Endothelial cell of umbilical vein (primary cell): ENCODE measurements around the gene COX4I1. TPM values are rescaled to one million over a fixed set of nuclear protein-coding genes. Genes with fewer than 3 reads are reported as not detected.

Experiments
- BruUV-seq: library from RNA; stranded (reverse); fragments of 400-500 nt; replicated peaks from 2 replicates; lab custom pipeline; 2021; lab: Mats Ljungman, UMichigan
- CTCF ChIA-PET: fragments of 300-600, 350-600 bp; sonication (Branson Sonifier 250); formaldehyde crosslinking; loops from one replicate; lab custom pipeline; 2021; ENCODE audit warnings: antibody characterized with exemption, inconsistent platforms; lab: Charles Lee
- POLR2A ChIA-PET: fragments of 300-600, 350-600 bp; sonication (Branson Sonifier 250); formaldehyde crosslinking; loops from one replicate; lab custom pipeline; 2021; ENCODE audit warnings: antibody characterized with exemption, inconsistent platforms; lab: Charles Lee
- DNase-seq: peaks from one replicate; pipeline ENCODE4 v3.0.0-alpha.2; 2011; ENCODE audit warnings: low read depth, low spot score
- FAIRE-seq: peaks from 2 replicates; lab custom pipeline; 2011; peaks lifted over from hg19 to GRCh38; lab: Jason Lieb, UNC
- H2AFZ ChIP-seq: 2 replicates; pipeline ENCODE4 v1.6.0; 2012; ENCODE audit warnings: low read depth, low read length, control low read depth, inconsistent platforms
- H3K27ac ChIP-seq: 2 replicates; pipeline ENCODE4 v1.5.1; 2011; ENCODE audit warnings: low read depth, mild to moderate bottlenecking, control low read depth, low read length, moderate library complexity; ENCODE audit not compliant: insufficient read depth
- H3K27me3 ChIP-seq, 2 experiments: 2 replicates each; pipeline versions ENCODE4 v1.6.0 to v1.6.1; 2011; ENCODE audit warnings: low read length in 2 of 2, mixed read lengths in 1 of 2; ENCODE audit not compliant: control insufficient read depth in 2 of 2, insufficient read depth in 2 of 2
- H3K36me3 ChIP-seq, 2 experiments: 2 replicates in 1 of 2; 3 replicates in 1 of 2; pipeline ENCODE4 v1.5.1; 2011; ENCODE audit warnings: low read length in 2 of 2, mild to moderate bottlenecking in 1 of 2, moderate library complexity in 1 of 2; ENCODE audit not compliant: control insufficient read depth in 2 of 2, insufficient read depth in 2 of 2; ENCODE audit errors: extremely low read depth in 1 of 2
- H3K4me1 ChIP-seq: 3 replicates; pipeline ENCODE4 v1.5.1; 2011; ENCODE audit warnings: mild to moderate bottlenecking, low read length; ENCODE audit not compliant: control insufficient read depth, insufficient read depth; ENCODE audit errors: extremely low read depth
- H3K4me2 ChIP-seq: 2 replicates; pipeline ENCODE4 v1.6.1; 2011; ENCODE audit warnings: low read length, control low read depth, mixed read lengths; ENCODE audit not compliant: insufficient read depth
- H3K4me3 ChIP-seq, 3 experiments: fragments of 200-600 bp in 1 of 3; sonication (generic), shearing (Covaris generic) in 1 of 3; replicated peaks in 1 of 3; 2 replicates each; pipeline ENCODE4 v1.5.1; 2011 to 2016; ENCODE audit warnings: control low read depth in 3 of 3, low read length in 3 of 3, mild to moderate bottlenecking in 2 of 3, inconsistent platforms in 1 of 3, low read depth in 1 of 3, moderate library complexity in 1 of 3; ENCODE audit not compliant: insufficient read depth in 1 of 3
- H3K79me2 ChIP-seq: 2 replicates; pipeline ENCODE4 v1.6.0; 2012; ENCODE audit warnings: low read length, inconsistent platforms; ENCODE audit not compliant: control insufficient read depth, insufficient read depth
- H3K9ac ChIP-seq: replicated peaks from 2 replicates; pipeline ENCODE3; 2011; ENCODE audit warnings: low read length, control low read depth; ENCODE audit not compliant: insufficient read depth; ENCODE audit errors: extremely low read depth
- H3K9me1 ChIP-seq: replicated peaks from 3 replicates; pipeline ENCODE4 v1.6.0; 2011; ENCODE audit warnings: mild to moderate bottlenecking, low read length; ENCODE audit not compliant: control insufficient read depth, insufficient read depth; ENCODE audit errors: extremely low read depth
- H3K9me3 ChIP-seq: replicated peaks from 2 replicates; pipeline ENCODE4 v1.5.1; 2012; ENCODE audit warnings: low read length, inconsistent platforms; ENCODE audit not compliant: control insufficient read depth, insufficient read depth
- H4K20me1 ChIP-seq: replicated peaks from 2 replicates; pipeline ENCODE3; 2011; ENCODE audit warnings: mild to moderate bottlenecking, low read length; ENCODE audit not compliant: control insufficient read depth, insufficient read depth; ENCODE audit errors: extremely low read depth
- CTCF ChIP-seq, 2 donors: IDR thresholded peaks; 1 replicate in 1 of 2; 2 replicates in 1 of 2; pipeline ENCODE4 v1.5.1; 2011; ENCODE audit warnings: low read length in 2 of 2, mild to moderate bottlenecking in 2 of 2, moderate library complexity in 2 of 2, control low read depth in 1 of 2, inconsistent platforms in 1 of 2, low read depth in 1 of 2; ENCODE audit not compliant: insufficient read depth in 1 of 2; ENCODE audit errors: extremely low read depth in 1 of 2
- EZH2 ChIP-seq: IDR thresholded peaks from 2 replicates; pipeline ENCODE4 v1.6.1; 2012; ENCODE audit warnings: borderline replicate concordance, low read depth, mild to moderate bottlenecking, moderate library complexity, low read length, inconsistent platforms; ENCODE audit not compliant: severe bottlenecking
- FOS ChIP-seq: IDR thresholded peaks from 2 replicates; pipeline ENCODE4 v1.6.1; 2011; ENCODE audit warnings: mild to moderate bottlenecking, low read length, moderate library complexity, borderline replicate concordance; ENCODE audit not compliant: insufficient read depth
- GATA2 ChIP-seq: IDR thresholded peaks from 2 replicates; pipeline ENCODE4 v1.7.0; 2011; ENCODE audit warnings: low read depth, mild to moderate bottlenecking, moderate library complexity, mixed read lengths, low read length; ENCODE audit not compliant: insufficient read length, insufficient read depth
- JUN ChIP-seq: IDR thresholded peaks from 2 replicates; pipeline ENCODE4 v1.6.1; 2011; ENCODE audit warnings: borderline replicate concordance, low read depth; ENCODE audit not compliant: insufficient read length, insufficient read depth
- MAX ChIP-seq: IDR thresholded peaks from 2 replicates; pipeline ENCODE4 v1.6.1; 2011; ENCODE audit not compliant: insufficient read depth, insufficient read length
- MYC ChIP-seq: IDR thresholded peaks from one replicate; pipeline ENCODE4 v1.6.1; 2011; ENCODE audit warnings: mild to moderate bottlenecking, low read depth, low read length
- POLR2A ChIP-seq: IDR thresholded peaks from 2 replicates; pipeline ENCODE4 v1.6.1; 2012; ENCODE audit warnings: low read depth, mild to moderate bottlenecking, control low read depth, low read length
- POLR2AphosphoS5 ChIP-seq: IDR thresholded peaks from 2 replicates; pipeline ENCODE4 v1.6.1; 2012; ENCODE audit warnings: low read depth, mild to moderate bottlenecking, control low read depth, low read length, moderate library complexity; ENCODE audit not compliant: insufficient read depth
- dilution Hi-C: fragments of 300-500 bp; cut with MboI; formaldehyde crosslinking; loops from one replicate; pipeline ENCODE4 v1.15.0; 2019; ENCODE audit warnings: low sequenced_read_pairs; ENCODE audit not compliant: extremely low pct_ligation_motif_present
- intact Hi-C: fragments of 100-400 bp; cut with micrococcal nuclease; formaldehyde crosslinking; loops from one replicate; pipeline ENCODE4 v1.10.0; 2022
- polyA plus RNA-seq, 4 experiments: library from polyadenylated mRNA; depleted of rRNA in 3 of 4; stranded (reverse) in 3 of 4; unstranded in 1 of 4; fragments of >200 nt; gene quantifications; 2 replicates each; pipeline versions ENCODE4 v1.2.1 to v1.2.3, GENCODE V29; 2011 to 2012; ENCODE audit warnings: missing spikeins in 1 of 4
- total RNA-seq: library from RNA; stranded (reverse); gene quantifications from 2 replicates; pipeline ENCODE4 v1.2.3, GENCODE V29; 2021

Gene COX4I1
- total and polyA plus RNA-seq, 2 donors (not counting 3 experiments of a cell fraction or from before 2014, with no cell fraction given): 560 to 953 TPM

GRCh38 chr16:85842435-85842834 is 42.9 kb downstream of the COX4I1 start:
- DNase-seq (no peak), FAIRE-seq (no peak)
- no peak overlapping the region for H3K27ac ChIP-seq
- H3K36me3 ChIP-seq: no peaks in the 10 kb centered on the region
- no peaks in the 10 kb centered on the region for H4K20me1 ChIP-seq
- no peaks in the 10 kb centered on the region for H3K4me1 ChIP-seq
- H3K9me1 ChIP-seq: no peaks in the 10 kb centered on the region
- H2AFZ ChIP-seq: no peak overlapping the region
- BruUV-seq: no TSS peak
- H3K4me2 ChIP-seq: no peak overlapping the region
- no peaks in the 10 kb centered on the region for H3K9me3 ChIP-seq
- POLR2A ChIA-PET: no interaction called here
- H3K79me2 ChIP-seq: no peaks in the 10 kb centered on the region
- intact Hi-C loops: no loop called here
- CTCF ChIA-PET: no interaction called here
- TF ChIP-seq POLR2A (no peak), JUN (no peak), FOS (no peak), CTCF (IDR thresholded peaks at IDR 0.05; ENCODE audit: extremely low read depth in 1 of 2, insufficient read depth in 1 of 2, low read depth in 1 of 2, low read length in 2 of 2) (no peak), GATA2 (no peak), EZH2 (no peak), MYC (no peak), MAX (no peak), POLR2AphosphoS5 (no peak)
- H3K27me3 ChIP-seq: no peaks in the 10 kb centered on the region
- no peak overlapping the region for H3K9ac ChIP-seq
- no peak overlapping the region for H3K4me3 ChIP-seq
- dilution Hi-C loops: no loop called here
